GM13976 (cell line): ENCODE results near the gene DTD1.

ENCODE experiments used
- DNase-seq: peaks from one replicate; pipeline ENCODE4 v3.0.0; 2012; ENCODE audit warnings: low spot score
- in situ Hi-C: fragments of 300-500 bp; cut with MboI; formaldehyde crosslinking; loops from one replicate; pipeline ENCODE4 v1.12.0; 2022; ENCODE audit warnings: low sequenced_read_pairs, mixed read lengths, inconsistent platforms; ENCODE audit not compliant: unreplicated experiment
- TF ChIP-seq, protein P1 (sequence below): IDR thresholded peaks from 2 replicates; pipeline ENCODE4 v1.5.1; 2012; ENCODE audit warnings: borderline replicate concordance, mild to moderate bottlenecking; ENCODE audit not compliant: insufficient read depth; ENCODE audit errors: extremely low read depth, missing control alignments, control extremely low read depth

Gene DTD1

GRCh38 chr20:18811904-18812303 lies 224.1 kb downstream of the DTD1 start:
- in situ Hi-C loops: no loop called here
- TF ChIP-seq, protein P1, sequence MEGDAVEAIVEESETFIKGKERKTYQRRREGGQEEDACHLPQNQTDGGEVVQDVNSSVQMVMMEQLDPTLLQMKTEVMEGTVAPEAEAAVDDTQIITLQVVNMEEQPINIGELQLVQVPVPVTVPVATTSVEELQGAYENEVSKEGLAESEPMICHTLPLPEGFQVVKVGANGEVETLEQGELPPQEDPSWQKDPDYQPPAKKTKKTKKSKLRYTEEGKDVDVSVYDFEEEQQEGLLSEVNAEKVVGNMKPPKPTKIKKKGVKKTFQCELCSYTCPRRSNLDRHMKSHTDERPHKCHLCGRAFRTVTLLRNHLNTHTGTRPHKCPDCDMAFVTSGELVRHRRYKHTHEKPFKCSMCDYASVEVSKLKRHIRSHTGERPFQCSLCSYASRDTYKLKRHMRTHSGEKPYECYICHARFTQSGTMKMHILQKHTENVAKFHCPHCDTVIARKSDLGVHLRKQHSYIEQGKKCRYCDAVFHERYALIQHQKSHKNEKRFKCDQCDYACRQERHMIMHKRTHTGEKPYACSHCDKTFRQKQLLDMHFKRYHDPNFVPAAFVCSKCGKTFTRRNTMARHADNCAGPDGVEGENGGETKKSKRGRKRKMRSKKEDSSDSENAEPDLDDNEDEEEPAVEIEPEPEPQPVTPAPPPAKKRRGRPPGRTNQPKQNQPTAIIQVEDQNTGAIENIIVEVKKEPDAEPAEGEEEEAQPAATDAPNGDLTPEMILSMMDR: no peak
- no peak for DNase-seq

- no peak for DNase-seq
- TF ChIP-seq, protein P1: no peak
- in situ Hi-C loops: no loop called here
These were observed 225.6 kb downstream of the DTD1 start, which contains the start of gene SCP2D1 for GRCh38 chr20:18813483-18813882. Gene SCP2D1 (plus strand): TSS chr20:18813783. CDS start chr20:18813816, 33 bp downstream.

GRCh38 chr20:18815194-18815942 lies 227.5 kb downstream of the DTD1 start:
- TF ChIP-seq, protein P1: no peak
- DNase-seq: no peak
- in situ Hi-C loops: no loop called here
